Measurements from ENCODE around the gene VPS37B. TPM values are rescaled to one million over a fixed set of nuclear protein-coding genes. Genes with fewer than 3 reads are reported as not detected.

The VPS37B gene
- total RNA-seq, 1 donor from 2014 or later, result 36.3 TPM

DNA sequence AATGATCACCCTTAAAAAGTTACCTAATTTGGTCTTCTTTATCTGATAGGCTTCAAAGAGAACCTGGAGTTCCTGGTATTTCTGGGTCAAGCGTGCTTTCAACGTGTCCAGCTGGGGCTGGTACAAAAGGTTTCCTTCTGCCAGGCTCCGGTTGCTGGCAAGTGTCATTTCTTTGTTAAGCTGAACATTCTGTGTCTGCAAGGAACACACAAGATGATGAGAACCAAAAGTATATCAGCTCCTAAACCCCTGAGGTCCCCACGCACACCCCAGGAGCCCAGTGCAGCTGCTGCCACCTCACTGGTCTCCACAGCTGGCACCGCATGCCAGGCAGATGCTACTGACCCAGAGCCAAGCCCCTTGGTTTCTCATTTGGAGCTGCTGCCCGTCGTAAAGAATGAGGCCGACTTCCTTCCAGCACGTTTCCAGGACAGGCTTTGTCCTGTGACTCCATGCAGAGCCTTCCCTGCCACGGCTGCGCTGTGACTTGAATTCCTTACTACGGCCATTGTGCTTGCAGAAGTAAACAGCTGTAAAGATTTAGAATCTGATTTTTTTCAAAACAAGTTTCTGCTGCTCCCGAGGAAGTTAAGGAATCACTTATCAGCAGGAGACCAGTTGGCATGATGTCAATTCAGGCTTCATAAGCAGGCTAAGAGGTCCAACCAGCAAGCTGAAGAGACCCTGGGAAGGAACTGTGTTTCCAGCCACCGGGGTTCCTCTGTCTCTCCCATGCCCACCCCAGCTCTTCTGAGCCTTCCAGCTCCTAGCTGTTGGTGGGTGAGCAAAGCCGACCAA is 24.9 kb downstream of the VPS37B start:
- peaks cover 46% of the 10 kb centered on the region for H3K36me3 ChIP-seq
- no peak for TF ChIP-seq CTCF (IDR thresholded peaks at IDR 0.05)
- ATAC-seq (no peak), DNase-seq (peak; percentile 65)
- no peaks in the 10 kb centered on the region for H3K9me3 ChIP-seq
- H3K27ac ChIP-seq, result peak overlapping the region; percentile 86
- H3K4me3 ChIP-seq, result peak overlapping the region; percentile 37
- intact Hi-C loops (cut with DNase I), result no loop called here
- peaks cover 53% of the 10 kb centered on the region for H3K4me1 ChIP-seq
- no peaks in the 10 kb centered on the region for H3K27me3 ChIP-seq

GRCh38 chr12:122870163-122870842 is 25.6 kb downstream of the VPS37B start:
- Histone ChIP-seq H3K4me3 (no peak overlapping the region), H3K4me1 (peaks cover 51% of the 10 kb centered on the region)
- DNase-seq, result peak; percentile 48

DNA sequence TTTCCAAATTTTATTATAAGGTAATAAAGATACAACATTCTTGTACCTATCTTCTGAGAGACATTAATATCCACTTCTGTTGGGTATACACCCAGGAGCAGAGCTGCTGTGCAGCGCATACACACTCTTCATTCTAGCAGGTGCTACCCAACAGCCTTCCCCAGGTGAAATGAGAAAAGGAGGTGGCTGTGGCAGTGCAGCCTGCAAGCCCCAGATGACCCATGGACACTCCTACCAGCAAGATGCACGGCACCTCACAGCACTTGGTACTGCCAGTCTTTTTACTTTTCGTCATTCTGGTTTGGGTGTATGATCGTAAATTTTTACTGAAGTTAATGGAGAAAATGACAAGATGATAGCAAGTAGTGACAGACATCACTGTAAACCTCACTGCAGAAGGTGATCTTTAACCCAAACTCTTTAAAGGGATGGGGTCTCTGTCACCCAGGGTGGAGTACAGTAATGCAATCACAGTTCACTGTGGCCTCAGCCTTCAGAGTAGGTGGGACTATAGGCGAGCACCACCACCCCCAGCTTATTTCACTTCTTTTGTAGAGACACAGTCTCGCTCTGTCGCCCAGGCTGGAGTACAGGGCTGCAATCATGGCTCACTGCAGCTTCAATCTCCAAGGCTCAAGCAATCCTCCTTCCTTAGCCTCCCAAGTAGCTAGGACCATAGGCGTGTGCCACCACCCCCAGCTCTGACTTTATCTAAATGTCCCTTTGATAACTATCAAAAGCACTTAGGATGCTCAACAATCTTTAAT is 26.5 kb downstream of the VPS37B start:
- H3K4me3 ChIP-seq, result no peak overlapping the region
- no peak overlapping the region for H3K27ac ChIP-seq
- no peak for TF ChIP-seq CTCF (IDR thresholded peaks at IDR 0.05)
- intact Hi-C loops (cut with DNase I), result no loop called here
- no peak for DNase-seq
- no peak for ATAC-seq
- H3K27me3 ChIP-seq, result no peaks in the 10 kb centered on the region
- H3K9me3 ChIP-seq, result no peaks in the 10 kb centered on the region
- H3K36me3 ChIP-seq, result peaks cover 58% of the 10 kb centered on the region
- H3K4me1 ChIP-seq, result peaks cover 44% of the 10 kb centered on the region

More at GRCh38 chr12:122870163-122870842, 25.6 kb downstream of the VPS37B start:
- ATAC-seq, result no peak
- Histone ChIP-seq H3K9me3 (no peaks in the 10 kb centered on the region), H3K27me3 (no peaks in the 10 kb centered on the region), H3K36me3 (peaks cover 53% of the 10 kb centered on the region), H3K27ac (peak overlapping the region; percentile 86)
- intact Hi-C loops (cut with DNase I), result no loop called here
- no peak for TF ChIP-seq CTCF (IDR thresholded peaks at IDR 0.05)

GRCh38 chr12:122868471-122869177 is 27.3 kb downstream of the VPS37B start:
- H3K36me3 ChIP-seq, result peaks cover 58% of the 10 kb centered on the region
- DNase-seq, result peak; percentile 37
- ATAC-seq, result no peak

More at GRCh38 chr12:122868471-122869177, 27.3 kb downstream of the VPS37B start:
- intact Hi-C loops (cut with DNase I), result no loop called here
- Histone ChIP-seq H3K4me1 (peaks cover 37% of the 10 kb centered on the region), H3K9me3 (no peaks in the 10 kb centered on the region), H3K27me3 (no peaks in the 10 kb centered on the region), H3K27ac (no peak overlapping the region), H3K4me3 (no peak overlapping the region)
- no peak for TF ChIP-seq CTCF (IDR thresholded peaks at IDR 0.05)
